Measurements from ENCODE around the gene UBE2F. TPM values are rescaled to one million over a fixed set of nuclear protein-coding genes. Genes with fewer than 3 reads are reported as not detected.
"Not testable (repeated sequence)": the region's sequence is repeated elsewhere in the genome, so short reads cannot be mapped to it uniquely, and the experiment has no call there.

Gene UBE2F
- total and polyA plus RNA-seq, 9 of the 15 experiments (the other 6 are each of a cell fraction or from before 2014, with no cell fraction given) = 18.1 to 88.1 (median 53.0) TPM

GRCh38 chr2:237963490-237963991, 3.3 kb upstream of the UBE2F start (continued):
- TF ChIP-seq L3MBTL2 (IDR thresholded peaks at IDR 0.05) = peak; percentile 45; the same call in 1 of the 2 replicates
- peak; percentile 74 for TF ChIP-seq CBFA2T2 (conservative IDR thresholded peaks at IDR 0.05)
- 0 out of 2 replicates have a peak, but pooled peaks have one; percentile 19 for TF ChIP-seq DMBX1 (CRISPR knock-in tag; IDR thresholded peaks at IDR 0.05; ENCODE audit: borderline replicate concordance)
- peak; percentile 46 for TF ChIP-seq CCNT2 (IDR thresholded peaks at IDR 0.05; ENCODE audit: borderline replicate concordance, extremely low read depth, insufficient read length, low read depth, low read length)
- TF ChIP-seq CXXC5 (CRISPR knock-in tag; IDR thresholded peaks at IDR 0.05) = peak; percentile 77
- TF ChIP-seq ARID1B (IDR thresholded peaks at IDR 0.05) = peak; percentile 86
- TF ChIP-seq TRIM24 (IDR thresholded peaks at IDR 0.05) = peak; percentile 44 to 72; a peak in 3 of 4 replicates
- TF ChIP-seq FOXM1 (IDR thresholded peaks at IDR 0.05; ENCODE audit: low read depth) = peak; percentile 76
- TF ChIP-seq FOXM1 (CRISPR knock-in tag; IDR thresholded peaks at IDR 0.05; ENCODE audit: low read depth); NR4A1 (CRISPR knock-in tag; IDR thresholded peaks at IDR 0.05); CEBPG (CRISPR knock-in tag; IDR thresholded peaks at IDR 0.05): not testable (repeated sequence)
- TF ChIP-seq SMAD4 (CRISPR knock-in tag; conservative IDR thresholded peaks at IDR 0.05) = peak; percentile 78
- peak; percentile 29 for TF ChIP-seq MEIS2 (IDR thresholded peaks at IDR 0.05; ENCODE audit: partially characterized antibody)
- peak; percentile 21; the same call in 1 of the 2 replicates for TF ChIP-seq CBX1 (IDR thresholded peaks at IDR 0.05; ENCODE audit: low read depth)
- peak in 1 of 2 experiments; percentile 14; a peak in 1 of 4 replicates for TF ChIP-seq RCOR1 (IDR thresholded peaks at IDR 0.05; ENCODE audit: borderline replicate concordance in 1 of 2, low read depth in 2 of 2, low read length in 2 of 2)
- TF ChIP-seq NR4A1 (tag; IDR thresholded peaks at IDR 0.05) = 0 out of 2 replicates have a peak, but pooled peaks have one; percentile 23
- TF ChIP-seq GATA2 (CRISPR knock-in tag; IDR thresholded peaks at IDR 0.05) = peak; percentile 43; the same call in 1 of the 2 replicates
- TF ChIP-seq SMARCA4 (IDR thresholded peaks at IDR 0.05) = peak; percentile 36; the same call in 1 of the 2 replicates
- TF ChIP-seq POLR3A (IDR thresholded peaks at IDR 0.05; ENCODE audit: borderline replicate concordance, extremely low read depth, insufficient read depth, insufficient read length) = peak; percentile 51
- TF ChIP-seq ZEB2 (IDR thresholded peaks at IDR 0.05) = peak; percentile 63; the same call in 1 of the 2 replicates
- peak; percentile 60; the same call in 1 of the 2 replicates for TF ChIP-seq SMARCE1 (IDR thresholded peaks at IDR 0.05)
- TF ChIP-seq ARID3A (IDR thresholded peaks at IDR 0.05; ENCODE audit: borderline replicate concordance, low read depth, low read length) = peak; percentile 31; the same call in 1 of the 2 replicates
- peak; percentile 70; the same call in 1 of the 2 replicates for TF ChIP-seq MTA2 (IDR thresholded peaks at IDR 0.05; ENCODE audit: low read depth)
- TF ChIP-seq HES1 (IDR thresholded peaks at IDR 0.05; ENCODE audit: low read depth) = peak; percentile 62
- TF ChIP-seq TCF3 (CRISPR knock-in tag; IDR thresholded peaks at IDR 0.05) = peak; percentile 67
- peak; percentile 35 to 56; a peak in 3 of 4 replicates for TF ChIP-seq KDM1A (IDR thresholded peaks at IDR 0.05)
- TF ChIP-seq EP300 (IDR thresholded peaks at IDR 0.05; ENCODE audit: low read length) = peak; percentile 81
- TF ChIP-seq NCOR1 (IDR thresholded peaks at IDR 0.05) = peak; percentile 43; the same call in 1 of the 2 replicates
- TF ChIP-seq CEBPG (tag; conservative IDR thresholded peaks at IDR 0.05 in 1 of 2, IDR thresholded peaks at IDR 0.05 in 1 of 2) = peak in 1 of 2 experiments; percentile 56; a peak in 1 of 4 replicates
- peak; percentile 93 for TF ChIP-seq SOX6 (IDR thresholded peaks at IDR 0.05)
- peak; percentile 66; the same call in 1 of the 2 replicates for TF ChIP-seq PML (IDR thresholded peaks at IDR 0.05; ENCODE audit: low read length)

Measured in K562 (cell line).